ENCODE data around the gene CDH11.

The CDH11 gene

DNA sequence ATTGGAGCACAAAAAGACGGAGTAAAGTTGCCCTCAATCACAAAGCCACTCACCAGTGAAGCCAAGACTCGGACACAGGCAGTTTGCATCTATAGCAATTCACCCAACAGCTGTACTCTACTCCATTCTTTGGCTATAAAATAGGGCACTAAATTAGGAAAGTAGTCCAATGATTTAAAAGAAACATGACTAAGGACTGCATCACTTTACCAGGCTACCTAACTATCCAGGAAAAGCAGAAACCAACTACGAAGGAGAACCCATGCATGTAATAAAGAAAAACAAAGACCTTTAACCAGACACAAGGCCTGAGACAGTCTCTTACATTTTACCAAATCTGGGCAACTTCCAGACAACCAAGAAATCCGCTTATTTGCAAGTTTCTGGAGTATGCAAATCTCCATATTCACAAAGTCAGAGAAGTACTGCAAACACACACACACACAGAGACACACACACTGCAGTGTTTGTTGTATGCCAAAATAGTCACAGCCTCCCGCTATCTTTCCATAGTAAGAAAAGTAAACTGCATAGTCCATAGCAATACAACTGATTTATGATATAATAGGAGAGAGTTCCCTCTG lies 59.8 kb downstream of the CDH11 start:
- TF ChIP-seq, protein P1, sequence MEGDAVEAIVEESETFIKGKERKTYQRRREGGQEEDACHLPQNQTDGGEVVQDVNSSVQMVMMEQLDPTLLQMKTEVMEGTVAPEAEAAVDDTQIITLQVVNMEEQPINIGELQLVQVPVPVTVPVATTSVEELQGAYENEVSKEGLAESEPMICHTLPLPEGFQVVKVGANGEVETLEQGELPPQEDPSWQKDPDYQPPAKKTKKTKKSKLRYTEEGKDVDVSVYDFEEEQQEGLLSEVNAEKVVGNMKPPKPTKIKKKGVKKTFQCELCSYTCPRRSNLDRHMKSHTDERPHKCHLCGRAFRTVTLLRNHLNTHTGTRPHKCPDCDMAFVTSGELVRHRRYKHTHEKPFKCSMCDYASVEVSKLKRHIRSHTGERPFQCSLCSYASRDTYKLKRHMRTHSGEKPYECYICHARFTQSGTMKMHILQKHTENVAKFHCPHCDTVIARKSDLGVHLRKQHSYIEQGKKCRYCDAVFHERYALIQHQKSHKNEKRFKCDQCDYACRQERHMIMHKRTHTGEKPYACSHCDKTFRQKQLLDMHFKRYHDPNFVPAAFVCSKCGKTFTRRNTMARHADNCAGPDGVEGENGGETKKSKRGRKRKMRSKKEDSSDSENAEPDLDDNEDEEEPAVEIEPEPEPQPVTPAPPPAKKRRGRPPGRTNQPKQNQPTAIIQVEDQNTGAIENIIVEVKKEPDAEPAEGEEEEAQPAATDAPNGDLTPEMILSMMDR (IDR thresholded peaks at IDR 0.05; ENCODE audit: low read depth, low read length, missing control alignments): no peak
- no peak overlapping the region for H3K27ac ChIP-seq
- no peak for DNase-seq
- H3K36me3 ChIP-seq (replicated peaks): no peaks in the 10 kb centered on the region
- H3K4me3 ChIP-seq (ENCODE audit: low read depth, low read length): no peak overlapping the region
- in situ Hi-C loops (cut with HindIII; ENCODE audit: low pct_ligation_motif_present, low sequenced_read_pairs): no loop called here
- H3K27me3 ChIP-seq (replicated peaks): no peaks in the 10 kb centered on the region

DNA sequence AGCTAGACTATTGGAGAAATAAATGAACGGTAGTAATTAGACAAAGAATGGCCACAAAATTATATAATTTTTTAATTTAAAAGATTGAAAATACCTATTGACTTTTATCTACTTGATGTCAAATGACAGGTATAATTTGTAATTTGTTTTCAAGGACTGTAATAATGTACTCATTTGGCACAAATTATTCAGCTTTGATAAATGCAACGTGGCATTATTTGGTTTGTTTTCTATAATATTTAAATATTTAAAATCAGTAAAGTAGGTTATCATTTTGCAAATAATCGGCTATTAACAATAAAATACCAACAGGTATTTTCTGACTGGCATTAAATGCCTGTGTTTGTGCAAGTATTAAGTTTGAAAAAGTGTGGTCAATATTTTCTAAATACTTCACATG lies 60.6 kb downstream of the CDH11 start:
- no peaks in the 10 kb centered on the region for H3K27me3 ChIP-seq (replicated peaks)
- H3K36me3 ChIP-seq (replicated peaks): no peaks in the 10 kb centered on the region
- in situ Hi-C loops (cut with HindIII; ENCODE audit: low pct_ligation_motif_present, low sequenced_read_pairs): no loop called here
- no peak overlapping the region for H3K27ac ChIP-seq
- no peak for DNase-seq
- H3K4me3 ChIP-seq (ENCODE audit: low read depth, low read length): no peak overlapping the region
- TF ChIP-seq, protein P1 (IDR thresholded peaks at IDR 0.05; ENCODE audit: low read depth, low read length, missing control alignments): no peak

- H3K27me3 ChIP-seq (replicated peaks): no peaks in the 10 kb centered on the region
- H3K36me3 ChIP-seq (replicated peaks): no peaks in the 10 kb centered on the region
- DNase-seq: no peak
- no peak overlapping the region for H3K27ac ChIP-seq
- in situ Hi-C loops (cut with HindIII; ENCODE audit: low pct_ligation_motif_present, low sequenced_read_pairs): no loop called here
- no peak overlapping the region for H3K4me3 ChIP-seq (ENCODE audit: low read depth, low read length)
- TF ChIP-seq, protein P1 (IDR thresholded peaks at IDR 0.05; ENCODE audit: low read depth, low read length, missing control alignments): no peak
Observed at GRCh38 chr16:65059406-65059980, 62.4 kb downstream of the CDH11 start.

DNA sequence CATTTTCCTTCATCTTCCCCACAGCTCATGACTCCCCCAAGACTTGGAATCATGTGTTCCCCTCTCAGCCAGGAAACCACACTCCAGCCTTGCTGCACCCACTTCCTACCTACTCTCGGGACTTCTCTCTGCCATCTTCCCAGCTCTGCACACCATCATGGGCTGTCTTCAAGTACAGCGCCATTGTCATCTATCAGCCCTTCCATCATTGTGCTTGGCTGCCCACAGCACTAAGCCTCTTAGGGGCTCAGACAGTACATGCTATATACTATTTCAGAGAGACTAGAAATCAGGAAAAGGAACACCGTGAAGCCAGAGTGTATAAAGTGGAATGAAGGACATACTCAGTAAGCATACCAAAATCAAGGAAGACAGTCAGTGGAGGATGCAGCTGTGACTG lies 64.7 kb downstream of the CDH11 start:
- Histone ChIP-seq H3K27me3 (replicated peaks) (no peaks in the 10 kb centered on the region), H3K27ac (no peak overlapping the region), H3K4me3 (ENCODE audit: low read depth, low read length) (no peak overlapping the region), H3K36me3 (replicated peaks) (peaks cover 16% of the 10 kb centered on the region)
- in situ Hi-C loops (cut with HindIII; ENCODE audit: low pct_ligation_motif_present, low sequenced_read_pairs): no loop called here
- TF ChIP-seq, protein P1 (IDR thresholded peaks at IDR 0.05; ENCODE audit: low read depth, low read length, missing control alignments): no peak
- no peak for DNase-seq

DNA sequence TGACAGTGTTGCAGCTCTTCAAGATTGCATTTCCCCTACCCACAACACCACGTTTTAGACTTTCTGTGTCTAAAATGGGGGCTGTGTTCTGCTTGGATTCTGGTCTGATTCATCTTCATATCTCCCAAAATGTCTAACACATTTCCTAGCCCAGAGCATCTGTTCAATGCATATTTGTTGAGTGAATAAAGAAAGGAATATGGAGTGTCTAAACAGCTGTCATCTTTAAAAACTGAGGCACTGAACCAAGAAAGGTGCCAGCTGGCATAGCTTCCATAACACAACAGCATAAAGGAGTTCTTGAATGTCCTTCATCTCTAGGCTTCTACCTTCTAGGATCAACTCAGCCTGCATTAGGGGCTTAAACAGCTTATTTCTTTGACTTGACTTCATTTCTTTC lies 67.4 kb downstream of the CDH11 start:
- DNase-seq: no peak
- TF ChIP-seq, protein P1 (IDR thresholded peaks at IDR 0.05; ENCODE audit: low read depth, low read length, missing control alignments): no peak
- Histone ChIP-seq H3K27me3 (replicated peaks) (no peaks in the 10 kb centered on the region), H3K27ac (no peak overlapping the region), H3K36me3 (replicated peaks) (peaks cover 34% of the 10 kb centered on the region), H3K4me3 (ENCODE audit: low read depth, low read length) (no peak overlapping the region)
- in situ Hi-C loops (cut with HindIII; ENCODE audit: low pct_ligation_motif_present, low sequenced_read_pairs): no loop called here

GRCh38 chr16:65049679-65050078 lies 72.2 kb downstream of the CDH11 start:
- Histone ChIP-seq H3K27ac (no peak overlapping the region), H3K27me3 (replicated peaks) (no peaks in the 10 kb centered on the region), H3K4me3 (ENCODE audit: low read depth, low read length) (no peak overlapping the region), H3K36me3 (replicated peaks) (peaks cover 46% of the 10 kb centered on the region)
- no peak for DNase-seq
- TF ChIP-seq, protein P1 (IDR thresholded peaks at IDR 0.05; ENCODE audit: low read depth, low read length, missing control alignments): no peak
- in situ Hi-C loops (cut with HindIII; ENCODE audit: low pct_ligation_motif_present, low sequenced_read_pairs): no loop called here
